Activated CD4-positive, alpha-beta T cell treated with anti-CD3 and anti-CD28 coated beads, Interleukin-2, amount 10 ng/mL, durations not matched to agents 24 days and 14 days (primary cell): Measurements from ENCODE around the gene PRKACA. TPM values are rescaled to one million over a fixed set of nuclear protein-coding genes. Genes with fewer than 3 reads are reported as not detected.

Source experiments
- DNase-seq: peaks from one replicate; pipeline ENCODE4 v3.0.0; 2022
- H3K27ac Mint-ChIP-seq: one replicate; pipeline ENCODE4 v1.8.0; 2022; ENCODE audit warnings: mild to moderate bottlenecking, mixed read lengths
- H3K27me3 Mint-ChIP-seq: one replicate; pipeline ENCODE4 v1.8.0; 2022; ENCODE audit warnings: mixed read lengths
- H3K36me3 Mint-ChIP-seq: one replicate; pipeline ENCODE4 v1.8.0; 2022; ENCODE audit warnings: low read depth, mild to moderate bottlenecking, mixed read lengths
- H3K4me1 Mint-ChIP-seq: one replicate; pipeline ENCODE4 v1.8.0; 2021; ENCODE audit warnings: mixed read lengths
- H3K4me3 Mint-ChIP-seq: one replicate; pipeline ENCODE4 v1.8.0; 2022; ENCODE audit warnings: mild to moderate bottlenecking, moderate library complexity, mixed read lengths
- H3K9me3 Mint-ChIP-seq: one replicate; pipeline ENCODE4 v1.8.0; 2021; ENCODE audit warnings: mixed read lengths
- intact Hi-C: fragments of 100-400 bp; cut with micrococcal nuclease; formaldehyde crosslinking; loops from one replicate; pipeline ENCODE4 v1.15.1; 2023
- total RNA-seq: library from RNA; stranded (reverse); gene quantifications from 2 replicates; pipeline ENCODE4 v1.2.3, GENCODE V29; 2022

Gene PRKACA
- 62.6 and 64.7 TPM in 2 replicates for total RNA-seq

DNA sequence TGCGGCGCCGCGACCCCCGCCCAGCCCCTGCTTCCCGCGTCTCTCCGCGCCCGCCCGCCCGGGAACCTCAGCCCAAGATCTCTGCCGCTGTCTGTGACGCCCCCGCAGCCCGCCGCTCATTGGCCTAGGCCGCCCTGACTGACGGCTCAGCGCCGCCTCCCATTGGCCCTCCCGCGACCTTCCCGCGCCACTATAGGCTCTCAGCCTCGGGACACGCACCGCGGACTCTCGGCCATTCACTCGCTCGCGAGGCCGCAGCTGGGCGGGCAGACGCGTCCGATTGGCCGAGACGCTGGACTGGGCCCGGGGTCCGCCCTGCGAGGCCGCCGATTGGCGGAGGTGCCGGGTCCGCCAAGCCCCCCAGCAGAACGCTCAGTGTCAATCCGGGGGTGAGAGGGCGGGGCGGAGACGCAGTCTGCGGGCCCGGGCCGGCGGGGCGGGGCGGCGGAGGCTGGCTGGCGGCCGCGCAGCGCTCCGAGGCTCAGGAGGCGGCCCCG, at the start of gene PRKACA:
Gene PRKACA, minus strand, starts transcription at position 95 of the 497 bp plus-strand sequence. CDS start 215 bp downstream, outside the sequence.
- intact Hi-C loops = loop anchor here (1.0 to 10.0 kb wide), 6 partner anchors 19 to 843 kb away; partner anchors contain the start of gene ASF1B
- DNase-seq = peak; percentile 100
- Mint-ChIP-seq H3K27me3 (no peaks in the 10 kb centered on the region), H3K4me1 (peaks cover 34% of the 10 kb centered on the region), H3K27ac (peak within 1 kb of the TSS; percentile 94), H3K9me3 (no peaks in the 10 kb centered on the region), H3K4me3 (peak within 1 kb of the TSS; percentile 98), H3K36me3 (peaks cover 12% of the 10 kb centered on the region)

DNA sequence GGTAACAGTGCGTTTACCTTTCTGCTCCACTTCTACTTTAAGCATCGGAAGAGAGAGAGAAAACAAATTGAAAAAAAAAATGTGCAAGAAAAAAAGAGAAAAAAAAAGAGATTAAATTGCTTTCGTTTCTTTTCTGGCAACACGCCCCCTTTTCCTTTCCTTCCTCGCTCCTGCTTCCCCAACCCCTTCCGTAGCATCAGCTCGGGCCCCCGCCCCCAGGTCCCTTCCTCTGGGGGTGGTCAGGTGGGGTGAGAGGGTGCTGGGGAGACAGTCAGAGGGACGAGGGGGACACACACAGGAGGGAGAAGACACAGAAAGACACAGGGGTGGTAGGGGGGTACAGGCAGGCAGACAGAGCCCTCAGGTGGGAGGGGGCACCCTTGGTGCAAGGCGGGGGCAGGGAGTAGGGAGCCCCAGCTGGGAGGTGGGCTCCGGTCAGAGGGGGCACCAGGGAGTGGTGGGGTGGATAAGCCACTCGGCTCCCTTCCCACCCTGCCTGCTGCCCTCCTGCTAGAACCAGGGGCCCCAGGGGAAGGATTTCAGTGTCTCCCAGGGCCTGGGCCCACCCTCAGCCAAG, 49.5 kb upstream of the PRKACA start:
- Mint-ChIP-seq H3K36me3 (peaks cover 15% of the 10 kb centered on the region), H3K4me3 (peak overlapping the region; percentile 65), H3K27ac (peak overlapping the region; percentile 21), H3K4me1 (peaks cover 11% of the 10 kb centered on the region), H3K9me3 (peaks cover 4% of the 10 kb centered on the region), H3K27me3 (no peaks in the 10 kb centered on the region)
- intact Hi-C loops = no loop called here
- peak; percentile 68 for DNase-seq

DNA sequence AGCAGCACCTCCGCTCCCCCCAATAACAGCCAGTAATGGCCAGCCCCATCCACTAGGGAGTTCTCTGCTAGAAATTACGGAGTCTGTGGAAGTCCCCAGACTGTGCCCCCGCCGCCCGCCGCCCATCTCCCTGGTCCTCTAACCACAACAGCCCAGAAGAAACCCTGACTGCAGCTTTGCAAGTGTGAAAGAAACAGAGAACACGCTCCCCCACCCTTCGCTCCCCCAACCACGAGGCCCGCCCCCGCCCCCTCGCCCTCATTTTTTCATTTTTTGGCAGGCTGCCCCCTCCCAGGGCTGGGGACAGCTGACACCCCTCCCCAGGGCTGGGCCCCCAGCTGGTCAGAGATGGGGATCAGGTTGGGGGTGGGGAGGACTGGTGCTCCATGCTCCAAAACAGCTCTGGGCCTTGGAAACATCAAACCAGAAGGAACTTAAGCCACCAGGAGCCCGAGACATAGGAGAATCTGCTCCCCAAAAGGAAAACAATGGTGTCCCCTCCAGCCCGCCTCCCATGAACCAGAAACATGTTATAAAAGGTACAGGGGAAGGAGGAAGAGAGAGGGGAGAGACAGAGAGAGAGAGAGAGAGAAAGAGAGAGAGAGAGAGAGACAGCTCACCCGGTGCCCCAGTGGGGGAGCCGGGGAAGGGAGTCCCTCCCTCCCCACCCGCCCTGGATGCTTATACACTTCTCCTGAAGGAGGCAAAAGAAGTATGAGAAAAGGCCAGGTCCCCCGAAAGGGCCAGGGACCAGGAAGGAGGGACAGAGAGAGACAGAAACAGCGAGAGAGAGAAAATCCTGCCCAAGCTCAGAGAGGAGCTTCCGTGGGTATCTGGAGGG, 48.6 kb upstream of the PRKACA start:
- no peak for DNase-seq
- intact Hi-C loops = no loop called here
- H3K9me3 Mint-ChIP-seq = peaks cover 4% of the 10 kb centered on the region
- peak overlapping the region; percentile 70 for H3K27ac Mint-ChIP-seq
- H3K27me3 Mint-ChIP-seq = no peaks in the 10 kb centered on the region
- peaks cover 11% of the 10 kb centered on the region for H3K4me1 Mint-ChIP-seq
- H3K4me3 Mint-ChIP-seq = peak overlapping the region; percentile 65
- peaks cover 11% of the 10 kb centered on the region for H3K36me3 Mint-ChIP-seq

DNA sequence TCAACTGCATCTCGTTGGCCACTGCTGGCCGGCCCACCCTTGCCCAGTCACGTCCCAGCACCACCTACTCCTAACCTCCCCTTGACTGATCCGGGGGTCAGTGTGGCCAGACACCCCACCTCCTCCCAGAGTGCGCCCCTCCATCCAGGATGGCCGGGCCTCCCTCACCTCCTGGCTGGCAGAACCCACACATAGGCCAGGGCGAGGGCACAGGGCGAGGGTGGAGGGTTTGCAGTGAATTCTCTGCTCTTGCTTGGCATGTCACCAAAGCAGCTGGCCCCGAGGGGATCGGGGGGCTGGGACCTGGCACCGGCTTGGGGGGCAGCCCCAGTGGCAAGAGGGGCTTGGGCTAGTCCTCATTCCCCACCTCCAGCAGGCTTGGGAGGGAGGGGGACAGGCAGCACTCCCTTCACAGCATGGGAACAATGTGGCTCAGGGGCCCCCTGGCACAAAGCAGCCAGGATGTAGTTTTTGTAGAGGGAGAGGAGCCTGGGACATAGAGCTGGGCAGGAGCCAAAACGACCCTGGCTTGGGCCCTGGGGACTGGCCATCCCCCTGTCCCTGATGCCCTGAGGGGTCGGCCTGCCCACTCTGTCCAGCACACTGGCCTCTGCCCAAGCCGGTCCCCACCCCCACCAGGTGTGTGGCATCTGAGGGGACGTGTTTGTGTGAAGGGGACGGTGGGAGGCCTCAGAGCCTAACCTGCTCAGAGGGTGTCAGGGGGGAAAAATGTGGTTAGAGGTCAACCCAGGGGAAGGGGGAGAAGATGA, 47.3 kb upstream of the PRKACA start:
- Mint-ChIP-seq H3K4me1 (peaks cover 11% of the 10 kb centered on the region), H3K9me3 (no peaks in the 10 kb centered on the region), H3K27me3 (no peaks in the 10 kb centered on the region), H3K4me3 (no peak overlapping the region), H3K36me3 (peaks cover 4% of the 10 kb centered on the region), H3K27ac (no peak overlapping the region)
- no peak for DNase-seq
- intact Hi-C loops = no loop called here

DNA sequence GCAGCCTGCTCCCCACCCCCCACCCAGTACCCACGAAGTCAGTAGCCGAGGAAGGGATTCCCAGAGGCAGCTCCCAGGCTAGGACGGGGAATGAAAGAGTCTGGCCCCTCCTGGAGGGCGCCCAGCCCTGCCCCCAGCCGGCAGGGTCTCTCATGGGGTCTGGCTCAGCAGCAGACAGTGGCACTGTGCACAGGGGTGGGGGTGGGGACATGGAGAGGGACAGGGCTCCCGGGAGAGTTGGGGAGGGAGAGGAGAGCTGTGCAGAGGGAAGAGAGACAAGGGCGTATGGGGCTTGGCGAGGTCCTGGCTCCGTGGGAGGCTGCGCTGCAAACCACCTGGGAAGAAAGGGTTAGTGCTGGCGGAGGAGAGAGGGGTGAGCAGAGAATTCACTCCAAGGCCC, 46.5 kb upstream of the PRKACA start:
- no peak for DNase-seq
- intact Hi-C loops = no loop called here
- H3K27me3 Mint-ChIP-seq = no peaks in the 10 kb centered on the region
- H3K36me3 Mint-ChIP-seq = peaks cover 4% of the 10 kb centered on the region
- H3K4me1 Mint-ChIP-seq = peaks cover 11% of the 10 kb centered on the region
- no peaks in the 10 kb centered on the region for H3K9me3 Mint-ChIP-seq
- H3K27ac Mint-ChIP-seq = no peak overlapping the region
- H3K4me3 Mint-ChIP-seq = no peak overlapping the region

DNA sequence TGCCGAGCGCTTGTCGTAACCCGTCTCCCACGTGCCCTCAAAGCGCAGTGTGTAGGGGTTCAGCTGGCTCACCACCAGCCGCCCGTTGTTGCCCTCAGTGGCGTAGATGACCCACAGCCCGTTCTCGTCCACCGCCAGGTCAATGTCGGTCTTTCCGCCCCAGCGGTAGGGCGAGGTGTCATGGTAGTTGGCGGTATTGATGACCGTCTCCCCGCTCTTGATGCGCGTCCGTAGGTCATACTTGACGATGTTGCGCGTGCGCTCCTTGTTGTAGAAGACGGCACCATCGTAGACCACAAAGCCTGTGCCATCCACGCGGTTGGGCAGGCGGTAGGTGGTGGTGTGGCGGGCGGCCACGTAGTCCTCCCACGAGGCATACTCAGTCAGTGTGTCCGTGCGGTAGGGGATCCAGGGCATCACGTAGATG, 45.3 kb upstream of the PRKACA start:
- no peak for DNase-seq
- Mint-ChIP-seq H3K27ac (no peak overlapping the region), H3K4me1 (peaks cover 11% of the 10 kb centered on the region), H3K27me3 (no peaks in the 10 kb centered on the region), H3K9me3 (no peaks in the 10 kb centered on the region), H3K36me3 (peaks cover 3% of the 10 kb centered on the region), H3K4me3 (no peak overlapping the region)
- intact Hi-C loops = no loop called here

DNA sequence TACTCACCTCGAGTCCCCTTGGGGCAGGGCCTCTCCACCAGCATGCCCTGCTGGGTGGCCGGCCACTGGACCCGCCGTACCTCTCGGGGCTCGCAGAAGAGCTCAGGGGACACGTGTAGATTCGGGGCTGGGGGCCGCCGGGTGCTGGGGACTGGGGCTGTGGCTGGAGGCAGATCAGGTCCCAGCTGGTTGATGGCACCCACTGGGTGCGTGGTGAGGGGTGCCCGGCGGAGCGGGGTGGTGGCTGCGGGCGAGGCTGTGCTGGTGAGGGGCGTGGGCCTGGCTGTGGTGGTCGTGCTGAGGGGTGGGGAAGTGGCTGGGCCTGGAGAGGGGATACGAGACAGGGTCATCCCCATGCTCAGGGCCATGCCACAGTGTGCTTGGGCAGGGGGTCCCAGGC, 43.7 kb upstream of the PRKACA start:
- no peak for DNase-seq
- peaks cover 5% of the 10 kb centered on the region for H3K36me3 Mint-ChIP-seq
- H3K4me3 Mint-ChIP-seq = no peak overlapping the region
- no peaks in the 10 kb centered on the region for H3K9me3 Mint-ChIP-seq
- peaks cover 3% of the 10 kb centered on the region for H3K4me1 Mint-ChIP-seq
- no peak overlapping the region for H3K27ac Mint-ChIP-seq
- intact Hi-C loops = no loop called here
- H3K27me3 Mint-ChIP-seq = no peaks in the 10 kb centered on the region

DNA sequence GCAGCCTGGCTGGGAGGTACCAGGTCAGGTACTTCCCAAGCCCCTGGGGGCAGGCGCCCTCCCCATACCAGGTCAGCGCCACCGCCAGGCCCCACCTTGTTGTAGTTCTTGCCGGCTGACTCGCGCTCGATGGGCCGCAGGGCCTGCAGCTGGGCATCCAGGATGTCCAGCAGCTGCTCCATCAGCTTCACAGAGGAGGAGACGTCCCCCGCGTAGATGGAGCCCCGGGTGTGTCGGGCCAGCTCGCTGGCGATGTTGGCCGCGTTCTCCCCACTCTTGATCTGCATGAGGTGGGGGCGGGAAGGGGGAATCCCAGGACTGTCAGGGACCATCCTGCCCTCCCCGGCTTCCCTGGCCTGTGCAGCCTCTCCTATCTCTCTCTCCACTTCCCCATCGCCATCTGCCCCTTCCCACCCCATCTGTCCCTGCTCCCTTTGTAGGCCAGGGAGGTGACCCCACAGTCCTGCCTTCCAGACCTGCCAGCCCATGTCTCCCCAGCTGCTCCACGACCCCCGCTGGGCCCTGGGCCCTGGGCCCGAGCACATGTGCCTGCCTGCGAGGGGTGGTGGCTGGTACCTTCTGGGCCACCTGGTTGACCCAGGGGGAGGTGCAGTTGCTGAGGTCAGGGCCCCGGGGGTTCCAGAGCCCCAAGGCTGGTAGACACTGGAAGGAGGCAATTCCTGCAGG, 42.6 kb upstream of the PRKACA start:
- no peak for DNase-seq
- H3K4me3 Mint-ChIP-seq = no peak overlapping the region
- intact Hi-C loops = no loop called here
- no peaks in the 10 kb centered on the region for H3K27me3 Mint-ChIP-seq
- no peaks in the 10 kb centered on the region for H3K4me1 Mint-ChIP-seq
- peaks cover 6% of the 10 kb centered on the region for H3K36me3 Mint-ChIP-seq
- no peak overlapping the region for H3K27ac Mint-ChIP-seq
- H3K9me3 Mint-ChIP-seq = no peaks in the 10 kb centered on the region

DNA sequence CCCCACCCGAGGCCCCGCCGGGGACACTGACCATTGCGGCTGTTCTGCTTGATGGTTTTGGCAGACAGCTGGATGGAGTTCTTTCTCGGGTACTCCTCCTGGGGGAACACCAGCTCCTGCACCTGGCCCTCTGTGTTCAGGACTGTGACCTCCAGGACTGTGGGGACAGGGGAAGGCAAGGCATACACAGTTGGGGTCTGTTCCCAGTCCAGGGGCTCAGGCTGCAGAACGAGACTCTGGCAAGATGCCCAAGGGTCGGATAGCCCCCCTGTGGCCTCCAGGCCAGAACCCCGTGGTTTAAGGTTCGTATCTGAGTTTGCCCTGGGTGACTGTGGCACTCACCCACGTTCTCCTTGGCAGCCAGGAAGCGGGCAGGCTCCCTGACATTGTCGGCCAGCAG, 41.5 kb upstream of the PRKACA start:
- Mint-ChIP-seq H3K9me3 (no peaks in the 10 kb centered on the region), H3K4me1 (no peaks in the 10 kb centered on the region), H3K27me3 (no peaks in the 10 kb centered on the region), H3K27ac (no peak overlapping the region), H3K4me3 (no peak overlapping the region), H3K36me3 (peaks cover 8% of the 10 kb centered on the region)
- intact Hi-C loops = no loop called here
- no peak for DNase-seq

DNA sequence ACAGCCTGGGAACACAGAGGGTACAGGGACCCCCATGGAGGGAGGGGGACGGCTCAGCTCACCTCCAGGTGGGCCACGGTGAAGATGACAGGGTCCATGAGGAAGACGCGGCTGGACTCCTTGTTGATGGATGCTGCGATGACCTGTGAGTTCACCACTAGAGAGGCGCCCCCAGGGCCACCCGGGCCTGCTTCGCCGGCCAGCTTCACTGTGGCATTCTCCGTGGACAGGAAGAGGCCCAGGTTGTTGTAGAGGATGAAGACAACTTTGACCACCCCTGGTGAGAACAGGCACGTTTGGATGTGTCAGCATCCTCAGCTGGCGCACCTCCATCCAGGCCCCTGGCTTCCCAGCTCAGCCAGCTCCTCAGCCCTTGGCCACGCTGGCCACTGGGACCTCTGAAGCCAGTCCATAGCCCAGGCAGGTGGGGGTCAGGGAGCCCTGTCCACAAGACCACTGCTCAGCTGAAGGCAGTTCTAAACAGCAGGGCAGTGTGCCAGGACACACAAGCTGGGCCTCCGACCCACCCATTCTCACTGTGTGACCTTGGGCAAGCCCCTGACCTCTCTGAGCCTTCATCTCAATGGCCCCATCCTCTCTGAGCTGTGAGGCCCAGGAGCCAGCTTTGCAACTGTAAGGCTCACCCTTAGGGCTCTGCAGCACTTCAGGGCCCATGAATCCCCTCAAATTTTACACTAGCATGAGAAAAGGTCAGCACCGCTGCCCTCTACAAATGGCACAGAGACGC, 40.9 kb upstream of the PRKACA start:
- intact Hi-C loops = no loop called here
- Mint-ChIP-seq H3K27ac (no peak overlapping the region), H3K36me3 (peaks cover 8% of the 10 kb centered on the region), H3K4me1 (no peaks in the 10 kb centered on the region), H3K27me3 (no peaks in the 10 kb centered on the region), H3K9me3 (no peaks in the 10 kb centered on the region), H3K4me3 (no peak overlapping the region)
- no peak for DNase-seq

DNA sequence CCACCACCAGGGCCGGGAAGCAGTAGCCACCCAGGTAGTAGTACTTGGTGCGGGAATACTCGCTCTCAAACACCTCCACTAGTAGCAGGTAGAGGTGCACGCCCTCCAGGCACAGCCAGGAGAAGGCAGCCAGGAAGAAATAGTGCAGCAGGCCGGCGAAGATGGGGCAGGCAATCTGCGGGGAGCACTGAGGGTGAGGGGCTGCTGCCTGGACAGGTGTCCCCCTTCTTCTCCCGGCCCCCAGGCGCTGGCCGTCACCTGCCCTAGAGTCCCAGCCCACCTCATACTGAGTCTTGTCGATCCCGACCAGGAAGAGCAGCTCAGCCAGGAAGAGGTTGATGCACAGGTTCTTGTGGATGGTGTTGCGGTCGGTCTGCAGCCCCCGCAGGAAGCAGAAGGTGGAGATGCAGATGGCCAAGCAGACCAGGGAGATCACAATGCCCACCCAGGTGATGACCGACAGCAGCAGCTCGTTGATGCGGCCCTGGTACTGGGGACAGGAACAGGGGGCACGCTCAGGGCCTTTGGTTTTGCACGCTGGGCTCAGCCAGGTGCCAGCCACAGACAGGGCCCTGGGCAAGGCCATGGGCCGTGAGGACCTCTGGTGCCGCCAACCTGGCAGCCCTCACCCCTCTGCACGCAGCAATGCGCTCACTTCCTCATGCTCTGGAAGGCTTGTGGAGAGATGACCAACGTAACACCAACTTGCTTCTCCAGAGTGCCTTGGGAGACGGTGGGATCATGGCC, 39.6 kb upstream of the PRKACA start:
- intact Hi-C loops = no loop called here
- no peak for DNase-seq
- Mint-ChIP-seq H3K4me1 (no peaks in the 10 kb centered on the region), H3K27ac (no peak overlapping the region), H3K9me3 (no peaks in the 10 kb centered on the region), H3K4me3 (no peak overlapping the region), H3K27me3 (no peaks in the 10 kb centered on the region), H3K36me3 (peaks cover 8% of the 10 kb centered on the region)

DNA sequence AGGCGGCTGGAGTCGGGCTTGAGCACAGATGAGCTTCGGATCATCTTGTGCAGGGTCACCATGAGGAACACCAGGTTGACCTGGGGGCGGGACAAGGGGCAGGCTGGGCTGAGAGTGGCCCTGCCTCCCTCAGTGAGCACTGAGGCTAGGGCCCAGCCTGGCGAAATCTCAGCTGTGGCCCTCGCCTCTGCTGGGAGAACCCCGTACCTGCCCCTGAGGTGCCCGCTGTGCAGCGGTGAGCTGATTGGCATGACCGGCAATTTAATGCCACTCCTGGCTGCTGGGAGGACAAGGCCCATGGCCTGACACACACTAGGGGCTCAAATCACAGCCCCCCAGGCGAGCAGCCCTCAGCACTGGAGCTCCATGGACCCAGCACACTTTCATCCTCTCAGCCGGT, 38.6 kb upstream of the PRKACA start:
- Mint-ChIP-seq H3K9me3 (no peaks in the 10 kb centered on the region), H3K4me3 (no peak overlapping the region)

More for the DNA sequence above, 38.6 kb upstream of the PRKACA start:
- Mint-ChIP-seq H3K27ac (no peak overlapping the region), H3K27me3 (no peaks in the 10 kb centered on the region), H3K36me3 (peaks cover 8% of the 10 kb centered on the region), H3K4me1 (no peaks in the 10 kb centered on the region)
- no peak for DNase-seq
- intact Hi-C loops = no loop called here
